Stimulated activated CD4-positive, alpha-beta T cell treated with anti-CD3 and anti-CD28 coated beads, Interleukin-1b, Interleukin-23, amount 100 ng/mL, for 1 hour (primary cell): Measurements from ENCODE around the gene BSPRY.
"Not testable (repeated sequence)": the region's sequence is repeated elsewhere in the genome, so short reads cannot be mapped to it uniquely, and the experiment has no call there.

Experiments
- DNase-seq, 2 donors: peaks; one replicate each; pipeline ENCODE4 v3.0.0-alpha.2; 2020; ENCODE audit warnings: low read depth in 2 of 2

Gene BSPRY

GRCh38 chr9:113370806-113371325 lies 21.5 kb downstream of the BSPRY start:
- no peak for DNase-seq

DNA sequence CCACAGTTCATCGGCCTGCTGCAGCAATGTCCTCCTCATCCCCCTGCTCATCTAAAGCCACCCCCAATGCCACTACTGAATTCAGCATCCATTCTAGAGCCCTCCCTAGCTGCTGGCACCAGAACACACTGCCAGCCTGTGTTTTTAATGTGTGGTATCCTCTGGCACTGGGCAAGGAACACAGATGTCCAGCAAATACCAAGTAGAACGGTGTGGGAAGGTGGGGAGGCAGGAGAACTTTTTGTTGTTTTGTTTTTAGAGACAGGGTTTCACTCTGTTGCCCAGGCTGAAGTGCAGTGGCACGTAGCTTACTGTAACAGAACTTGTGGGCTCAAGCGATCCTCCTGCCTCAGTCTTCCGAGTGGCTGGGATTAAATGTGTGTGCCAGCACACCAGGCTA lies 22.7 kb downstream of the BSPRY start:
- no peak for DNase-seq

GRCh38 chr9:113373256-113373655 lies 23.9 kb downstream of the BSPRY start:
- no peak for DNase-seq

DNA sequence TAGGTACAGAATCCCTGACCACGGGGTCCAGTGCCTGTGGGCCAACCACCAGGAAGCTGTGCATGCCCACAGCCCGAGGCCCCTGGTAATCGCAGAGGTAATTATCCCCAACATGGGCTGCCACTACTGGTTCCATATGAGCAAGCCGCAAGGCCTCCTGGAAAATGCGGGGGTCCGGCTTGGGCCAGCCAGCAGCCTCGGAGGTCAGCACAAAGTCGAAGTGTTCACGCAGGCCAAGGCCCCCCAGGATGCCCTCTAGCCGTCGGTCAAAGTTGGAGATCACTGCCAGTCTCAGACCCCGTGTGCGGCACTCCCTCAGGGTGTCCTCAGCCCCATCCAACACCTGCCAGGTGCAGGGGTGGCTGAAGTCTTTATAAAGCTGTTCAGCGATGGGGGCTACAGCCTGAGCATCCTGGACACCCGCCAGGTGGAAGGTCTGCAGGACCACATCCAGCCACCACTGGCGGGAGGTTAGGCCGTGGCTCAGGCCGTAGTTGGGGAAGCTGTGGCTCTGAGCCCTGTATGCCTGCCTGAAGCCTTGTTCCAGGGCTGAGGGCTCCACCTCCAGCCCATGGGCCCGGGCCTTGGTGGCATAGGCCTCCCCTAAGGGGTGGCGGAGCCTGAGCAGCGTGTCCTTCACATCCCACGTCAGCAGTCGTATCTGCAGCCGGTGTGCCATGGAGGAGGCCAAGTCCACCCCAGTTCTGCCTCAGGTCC lies 24.5 kb downstream of the BSPRY start:
- no peak for DNase-seq

DNA sequence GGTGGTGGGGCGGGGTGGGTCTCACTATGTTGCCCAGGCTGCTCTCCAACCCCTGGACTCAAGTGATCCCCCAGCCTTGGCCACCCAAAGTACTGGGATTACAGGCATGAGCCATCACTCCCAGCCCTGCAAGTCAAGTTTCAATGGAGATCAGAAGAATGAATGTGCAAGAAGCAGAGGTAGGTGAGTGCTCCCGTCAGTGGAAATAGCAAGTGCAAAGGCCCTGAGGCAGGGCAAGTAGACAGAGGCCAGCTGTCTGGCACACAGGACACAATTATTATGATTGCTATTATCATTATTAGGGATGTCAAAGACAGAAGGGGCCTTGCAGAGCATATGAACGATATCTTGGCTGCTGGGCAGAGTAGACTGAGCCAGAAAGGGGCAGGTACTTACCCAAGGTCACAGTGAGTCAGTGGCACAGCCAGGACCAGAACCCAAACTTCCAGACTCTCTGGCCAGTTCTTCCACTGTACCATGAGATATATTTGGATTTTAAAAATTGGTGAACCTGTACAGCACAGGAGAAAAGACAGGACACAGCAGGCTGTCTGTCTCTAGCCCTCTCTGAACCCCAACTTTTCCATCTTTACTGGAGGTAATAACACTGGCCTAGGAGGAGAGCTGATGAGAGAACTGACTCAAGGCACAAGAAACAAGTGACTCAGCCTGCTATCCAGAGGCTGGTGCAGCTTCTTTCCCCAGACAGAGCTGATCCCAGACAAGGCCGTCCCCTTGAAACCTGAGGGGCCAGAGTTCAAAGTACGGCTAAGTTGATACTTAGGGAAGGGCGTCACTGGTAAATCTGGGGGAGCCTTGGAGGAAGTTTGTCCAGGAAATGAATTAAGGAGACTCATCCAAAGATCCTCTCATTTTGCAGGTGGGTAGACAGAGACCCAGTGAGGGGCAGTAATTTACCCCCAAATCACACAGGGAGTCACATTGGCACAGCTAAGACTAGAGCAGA lies 26.0 kb downstream of the BSPRY start:
- DNase-seq, result no peak

DNA sequence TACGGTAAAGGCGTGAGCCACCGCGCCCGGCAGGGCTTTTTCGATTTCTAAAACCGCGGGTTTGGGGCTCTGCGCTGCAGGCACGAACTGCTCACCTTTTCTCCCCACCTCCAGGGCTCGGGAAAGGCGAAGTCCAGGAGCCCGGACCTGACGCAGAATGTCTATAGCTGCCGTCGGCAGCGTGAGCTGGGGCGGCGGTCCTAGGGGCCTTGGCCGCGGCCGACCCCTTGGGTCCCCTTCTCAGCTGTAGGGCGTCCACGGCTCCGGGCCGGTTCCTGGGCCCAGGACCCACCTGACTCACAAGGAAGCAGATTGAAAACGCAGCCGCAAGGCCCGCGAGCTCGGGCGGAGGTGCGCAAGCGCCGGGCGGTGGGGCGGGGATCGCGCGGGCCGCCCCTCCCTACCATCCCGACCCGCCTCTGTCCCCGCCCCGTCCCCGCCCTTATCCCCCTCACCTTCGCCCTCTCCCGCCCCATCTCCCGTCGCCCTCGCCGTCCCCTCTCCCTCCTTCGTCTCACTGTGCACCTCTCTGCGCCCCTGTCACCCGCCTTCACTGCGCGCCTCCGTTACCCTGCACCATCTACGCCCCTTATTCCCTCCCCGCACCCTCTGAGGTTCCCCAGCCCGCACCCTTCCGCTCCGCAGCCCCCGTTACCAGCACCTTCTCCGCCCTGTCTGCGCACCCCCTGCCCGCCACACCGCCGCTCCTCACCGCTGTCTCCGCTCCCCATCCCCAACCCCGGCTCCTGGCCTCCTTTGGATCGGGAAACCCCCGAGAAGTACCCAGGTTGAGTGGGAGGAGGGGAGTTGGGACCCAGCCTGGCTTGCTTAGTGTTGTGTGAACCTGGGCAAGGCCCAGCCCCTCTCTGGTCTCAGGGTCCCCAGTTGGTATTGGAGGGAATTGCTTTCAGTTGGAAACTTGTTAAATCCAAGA lies 27.6 kb downstream of the BSPRY start, which contains the start of gene HDHD3:
Gene HDHD3, minus strand, starts transcription at position 353 of the 934 bp plus-strand sequence. CDS start 2,632 bp downstream, outside the sequence.
- DNase-seq, result peak; percentile 38 to 62

GRCh38 chr9:113379094-113379828 lies 29.9 kb downstream of the BSPRY start:
- DNase-seq, result not testable (repeated sequence)

DNA sequence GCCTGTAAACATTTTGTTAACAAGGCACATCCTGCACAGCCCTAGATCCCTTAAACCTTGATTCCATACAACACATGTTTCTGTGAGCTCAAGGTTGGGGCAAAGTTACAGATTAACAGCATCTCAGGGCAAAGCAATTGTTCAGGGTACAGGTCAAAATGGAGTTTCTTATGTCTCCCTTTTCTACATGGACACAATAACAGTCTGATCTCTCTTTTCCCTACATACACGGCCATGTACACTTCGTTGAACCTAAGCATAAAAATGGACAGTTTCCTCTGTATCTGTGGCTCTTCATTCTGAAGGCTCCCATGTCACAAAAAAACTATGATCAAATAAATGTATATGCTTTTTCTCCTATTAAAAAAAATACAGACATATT lies 30.5 kb downstream of the BSPRY start:
- DNase-seq, result not testable (repeated sequence)

- no peak for DNase-seq
These were observed 31.6 kb downstream of the BSPRY start for GRCh38 chr9:113380869-113381378.

GRCh38 chr9:113381441-113381840 lies 32.1 kb downstream of the BSPRY start:
- not testable (repeated sequence) for DNase-seq

DNA sequence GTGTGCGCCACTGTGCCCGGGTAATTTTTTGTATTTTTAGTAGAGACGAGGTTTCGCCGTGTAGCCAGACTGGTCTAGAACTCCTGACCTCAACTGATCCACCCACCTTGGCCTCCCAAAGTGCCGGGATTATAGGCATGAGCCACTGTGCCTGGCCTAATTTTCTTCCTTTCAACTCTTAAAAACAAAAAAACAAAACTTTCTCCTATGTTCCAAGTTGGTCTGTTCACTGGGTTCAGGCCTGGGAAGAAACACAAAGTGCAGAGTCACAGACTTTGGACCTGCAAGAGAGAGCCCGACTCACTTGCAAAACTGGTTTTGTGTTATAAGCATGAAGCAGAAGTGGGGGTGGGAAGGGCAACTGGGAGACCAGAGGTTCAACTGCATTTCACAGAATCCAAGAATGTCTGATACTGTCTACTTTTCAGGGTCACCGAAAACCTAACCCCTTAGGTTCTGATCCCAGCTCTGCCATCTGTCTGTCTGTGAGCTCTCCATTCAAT lies 32.6 kb downstream of the BSPRY start:
- no peak for DNase-seq

- DNase-seq, result no peak
These were observed 37.4 kb downstream of the BSPRY start for GRCh38 chr9:113386571-113387393.

DNA sequence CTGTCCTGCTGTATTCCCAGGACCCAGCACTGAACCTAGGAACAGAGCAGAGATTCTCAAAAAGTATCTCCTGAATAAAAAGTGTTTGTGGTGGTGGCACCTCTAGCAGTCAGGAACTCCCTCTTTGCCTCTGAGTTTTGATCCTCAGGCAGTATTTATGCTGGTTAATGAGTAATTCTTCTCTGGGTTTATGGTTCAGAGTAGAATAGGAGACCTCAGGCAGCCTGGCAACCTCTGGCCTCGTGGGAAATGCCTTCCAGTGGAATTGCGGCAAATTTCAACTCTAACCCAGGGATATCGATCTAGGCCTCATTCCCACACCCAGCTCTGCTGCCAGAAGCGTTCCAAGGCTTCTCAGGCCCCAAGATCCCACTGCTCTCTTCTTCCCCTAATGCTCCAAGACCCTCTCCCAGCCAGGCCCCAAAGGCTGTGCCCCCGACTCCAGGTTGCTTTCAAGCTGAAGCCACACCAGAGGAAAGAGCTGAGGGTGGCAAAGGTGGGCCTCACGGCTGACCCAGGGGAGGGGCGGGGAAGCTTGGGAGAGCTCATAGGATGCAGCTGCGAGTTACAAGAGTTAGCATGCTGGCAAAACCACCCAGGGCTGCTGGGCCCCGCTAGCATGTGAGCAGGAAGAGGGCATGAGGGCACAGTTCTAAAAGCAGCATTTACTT lies 38.4 kb downstream of the BSPRY start:
- no peak for DNase-seq

DNA sequence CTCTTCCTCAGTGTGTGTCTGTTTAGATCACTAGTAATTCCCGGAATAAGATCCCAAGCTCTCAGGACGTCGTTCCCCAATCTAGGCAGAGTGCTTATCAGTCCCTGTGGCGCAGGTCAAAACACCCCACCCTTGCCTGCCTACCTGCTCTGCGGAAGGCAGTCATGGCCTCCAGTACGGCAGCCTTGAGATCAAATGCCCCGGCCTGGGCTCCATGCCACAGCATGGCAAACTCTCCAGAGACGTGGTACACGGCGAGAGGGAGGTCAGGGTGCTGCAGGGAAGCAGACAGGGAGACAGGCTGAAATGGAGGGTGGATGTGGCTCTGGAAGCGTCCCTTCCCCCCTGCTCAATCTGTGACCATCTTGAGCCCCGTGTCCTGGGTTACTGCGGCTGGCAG lies 39.5 kb downstream of the BSPRY start:
- DNase-seq, result no peak

- no peak for DNase-seq
These were observed 40.1 kb downstream of the BSPRY start for GRCh38 chr9:113389451-113389850.

GRCh38 chr9:113390192-113390960 lies 41.0 kb downstream of the BSPRY start:
- DNase-seq, result no peak

- no peak for DNase-seq
These were observed 42.6 kb downstream of the BSPRY start for GRCh38 chr9:113391917-113392316.

DNA sequence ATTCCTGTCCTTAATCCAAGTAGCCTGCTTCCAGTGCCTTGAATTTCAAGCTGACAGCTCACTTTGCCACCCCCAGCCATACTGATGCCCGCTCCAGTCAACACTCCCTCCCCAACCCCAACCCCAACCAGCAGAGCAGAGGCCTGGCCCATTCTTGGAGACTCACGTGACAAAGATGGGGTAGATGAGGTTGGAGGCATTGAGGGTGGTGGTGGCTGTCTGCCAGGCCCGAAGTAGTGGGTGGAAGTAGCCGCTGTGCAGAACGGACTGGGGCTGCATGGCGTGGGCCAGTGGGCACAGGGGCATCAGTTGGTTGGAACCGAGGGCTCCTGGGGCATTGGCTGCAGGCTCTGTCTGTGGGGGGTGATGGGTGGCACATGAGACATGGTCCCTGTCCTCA lies 43.9 kb downstream of the BSPRY start:
- DNase-seq, result no peak
